Muscle layer of colon (tissue), 2 donors: ENCODE data around the gene N4BP2L2.

Source experiments
- H3K27ac ChIP-seq: one replicate; pipeline ENCODE4 v1.7.0; 2013; ENCODE audit warnings: low read depth, mild to moderate bottlenecking, low read length, moderate library complexity
- H3K27me3 ChIP-seq, 2 donors: one replicate each; pipeline ENCODE4 v1.7.0; 2013; ENCODE audit warnings: low read length in 2 of 2, mild to moderate bottlenecking in 2 of 2; ENCODE audit not compliant: insufficient read depth in 2 of 2, control insufficient read depth in 1 of 2
- H3K36me3 ChIP-seq: one replicate; pipeline ENCODE4 v1.7.0; 2013; ENCODE audit warnings: mild to moderate bottlenecking, low read length; ENCODE audit not compliant: insufficient read depth
- H3K4me1 ChIP-seq: one replicate; pipeline ENCODE4 v1.7.0; 2013; ENCODE audit warnings: mild to moderate bottlenecking, low read length; ENCODE audit not compliant: insufficient read depth
- H3K4me3 ChIP-seq, 2 donors: one replicate each; pipeline ENCODE4 v1.7.0; 2013; ENCODE audit warnings: low read length in 2 of 2, low read depth in 1 of 2, mild to moderate bottlenecking in 1 of 2, moderate library complexity in 1 of 2
- H3K9ac ChIP-seq: one replicate; pipeline ENCODE4 v1.7.0; 2013; ENCODE audit warnings: low read length
- H3K9me3 ChIP-seq: one replicate; pipeline ENCODE4 v1.7.0; 2013; ENCODE audit warnings: mild to moderate bottlenecking, low read length
- donor health status: abdominal sarcoma.
- donor health status: Adenocarcinoma of cecum.

N4BP2L2 gene

GRCh38 chr13:32385410-32385809, 153.2 kb downstream of the N4BP2L2 start:
- Histone ChIP-seq H3K4me1 (no peaks in the 10 kb centered on the region), H3K27ac (no peak overlapping the region), H3K9me3 (no peaks in the 10 kb centered on the region), H3K4me3 (no peak overlapping the region), H3K9ac (no peak overlapping the region), H3K27me3 (no peaks in the 10 kb centered on the region), H3K36me3 (no peaks in the 10 kb centered on the region)

GRCh38 chr13:32384702-32385101, 153.9 kb downstream of the N4BP2L2 start:
- no peaks in the 10 kb centered on the region for H3K27me3 ChIP-seq
- H3K4me1 ChIP-seq, result no peaks in the 10 kb centered on the region
- no peaks in the 10 kb centered on the region for H3K36me3 ChIP-seq
- no peaks in the 10 kb centered on the region for H3K9me3 ChIP-seq
- no peak overlapping the region for H3K4me3 ChIP-seq
- no peak overlapping the region for H3K27ac ChIP-seq
- no peak overlapping the region for H3K9ac ChIP-seq

- H3K27ac ChIP-seq, result no peak overlapping the region
- H3K36me3 ChIP-seq, result no peaks in the 10 kb centered on the region
- H3K9me3 ChIP-seq, result no peaks in the 10 kb centered on the region
- H3K27me3 ChIP-seq, result no peaks in the 10 kb centered on the region
- no peak overlapping the region for H3K9ac ChIP-seq
- H3K4me3 ChIP-seq, result no peak overlapping the region
- H3K4me1 ChIP-seq, result no peaks in the 10 kb centered on the region
Observed at GRCh38 chr13:32383836-32384618, 154.6 kb downstream of the N4BP2L2 start.
